GM23338 (cell line): Measurements from ENCODE around the gene RASGRF2. TPM values are rescaled to one million over a fixed set of nuclear protein-coding genes. Genes with fewer than 3 reads are reported as not detected.

Experiments used
- ATAC-seq: fragments of 200-7000 bp; cut with Tn5 transposase; 3 replicates; pipeline ENCODE4 v1.9.1; 2020
- DNase-seq: peaks from one replicate; pipeline ENCODE4 v3.0.0-alpha.2; 2015; ENCODE audit warnings: low spot score
- H2AFZ ChIP-seq: fragments of 200-600 bp; sonication (generic); 2 replicates; pipeline ENCODE4 v1.8.0; 2016; ENCODE audit warnings: antibody characterized with exemption, mild to moderate bottlenecking, moderate library complexity
- H3F3A ChIP-seq: fragments of 200-600 bp; sonication (generic); replicated peaks from 2 replicates; pipeline ENCODE4 v1.8.0; 2017; ENCODE audit warnings: antibody characterized with exemption, mixed run types, low read depth
- H3K27ac ChIP-seq: fragments of 200-600 bp; sonication (generic); 2 replicates; pipeline ENCODE4 v1.6.1; 2016; ENCODE audit warnings: low read depth
- H3K27me3 ChIP-seq: fragments of 200-600 bp; sonication (generic); 2 replicates; pipeline ENCODE4 v1.8.0; 2016; ENCODE audit warnings: mild to moderate bottlenecking, mixed run types, moderate library complexity; ENCODE audit not compliant: insufficient read depth
- H3K36me3 ChIP-seq: fragments of 200-600 bp; sonication (generic); 2 replicates; pipeline ENCODE4 v1.8.0; 2016; ENCODE audit warnings: mild to moderate bottlenecking; ENCODE audit not compliant: insufficient read depth
- H3K4me1 ChIP-seq: fragments of 200-600 bp; sonication (generic); 2 replicates; pipeline ENCODE4 v1.8.0; 2016; ENCODE audit warnings: mild to moderate bottlenecking, moderate library complexity; ENCODE audit not compliant: insufficient read depth
- H3K4me2 ChIP-seq: fragments of 200-600 bp; sonication (generic); 2 replicates; pipeline ENCODE4 v1.7.1; 2017; ENCODE audit warnings: mixed run types
- H3K4me3 ChIP-seq: fragments of 200-600 bp; sonication (generic); 2 replicates; pipeline ENCODE4 v1.6.1; 2016; ENCODE audit warnings: mixed run types
- H3K79me2 ChIP-seq: fragments of 200-600 bp; sonication (generic); replicated peaks from 2 replicates; pipeline ENCODE4 v1.8.0; 2017; ENCODE audit warnings: mild to moderate bottlenecking; ENCODE audit not compliant: insufficient read depth
- H3K9me2 ChIP-seq: fragments of 200-600 bp; sonication (generic); 2 replicates; pipeline ENCODE4 v1.8.0; 2017; ENCODE audit not compliant: insufficient read depth
- H4K20me1 ChIP-seq: fragments of 200-600 bp; sonication (generic); replicated peaks from 2 replicates; pipeline ENCODE4 v1.8.0; 2017; ENCODE audit warnings: mild to moderate bottlenecking; ENCODE audit not compliant: insufficient read depth
- H3K27ac Mint-ChIP-seq: 2 replicates; pipeline ENCODE4 v1.8.0; 2020; ENCODE audit warnings: inconsistent platforms, mild to moderate bottlenecking, moderate library complexity, mixed read lengths
- H3K27me3 Mint-ChIP-seq: 3 replicates; pipeline ENCODE4 v1.8.0; 2022; ENCODE audit warnings: low read depth, mild to moderate bottlenecking, moderate library complexity, mixed read lengths, inconsistent platforms; ENCODE audit not compliant: insufficient read depth, poor library complexity
- H3K36me3 Mint-ChIP-seq: 3 replicates; pipeline ENCODE4 v1.8.0; 2021; ENCODE audit warnings: low read depth, mild to moderate bottlenecking, inconsistent platforms, moderate library complexity, mixed read lengths
- H3K4me1 Mint-ChIP-seq: 3 replicates; pipeline ENCODE4 v1.8.0; 2020; ENCODE audit warnings: mild to moderate bottlenecking, inconsistent platforms, mixed read lengths
- H3K4me3 Mint-ChIP-seq: 3 replicates; pipeline ENCODE4 v1.8.0; 2021; ENCODE audit warnings: moderate library complexity, mild to moderate bottlenecking, inconsistent platforms, mixed read lengths
- H3K9me3 Mint-ChIP-seq: 3 replicates; pipeline ENCODE4 v1.8.0; 2020; ENCODE audit warnings: moderate library complexity, mild to moderate bottlenecking, inconsistent platforms, mixed read lengths
- CREB1 ChIP-seq: fragments of 250-450 bp; sonication (Bioruptor Pico); IDR thresholded peaks from 2 replicates; pipeline ENCODE4 v1.5.0; 2020; ENCODE audit warnings: low read depth, mild to moderate bottlenecking, moderate library complexity
- EZH2 ChIP-seq: fragments of 200-600 bp; sonication (generic); IDR thresholded peaks from one replicate; pipeline ENCODE4 v1.8.0; 2017; ENCODE audit warnings: antibody characterized with exemption, mild to moderate bottlenecking, low read depth; ENCODE audit not compliant: unreplicated experiment
- JUNB ChIP-seq: IDR thresholded peaks from one replicate; pipeline ENCODE4 v1.6.1; 2016; ENCODE audit warnings: antibody characterized with exemption; ENCODE audit not compliant: unreplicated experiment
- NANOG ChIP-seq: IDR thresholded peaks from 2 replicates; pipeline ENCODE4 v1.6.1; 2016; ENCODE audit warnings: antibody characterized with exemption, borderline replicate concordance
- POLR2AphosphoS5 ChIP-seq: IDR thresholded peaks from 2 replicates; pipeline ENCODE4 v1.6.1; 2016; ENCODE audit warnings: antibody characterized with exemption, low read depth
- STAT1 ChIP-seq: IDR thresholded peaks from one replicate; pipeline ENCODE4 v1.6.1; 2016; ENCODE audit warnings: antibody characterized with exemption; ENCODE audit not compliant: unreplicated experiment
- ZNF114 ChIP-seq: fragments of 250-450 bp; sonication (Bioruptor Pico); IDR thresholded peaks from 2 replicates; pipeline ENCODE4 v1.5.0; 2020; ENCODE audit warnings: mild to moderate bottlenecking, moderate library complexity
- ZNF331 ChIP-seq: fragments of 250-450 bp; sonication (Bioruptor Pico); IDR thresholded peaks from 2 replicates; pipeline ENCODE4 v1.5.0; 2020; ENCODE audit warnings: low read depth, mild to moderate bottlenecking, moderate library complexity
- polyA plus RNA-seq: library from polyadenylated mRNA; unstranded; fragments of >200 nt; fragmentation: Nextera tagmentation; extraction: Ambion mirVana; gene quantifications from 2 replicates; pipeline ENCODE4 v1.2.1, GENCODE V29; 2016
- total RNA-seq: library from RNA; depleted of rRNA; stranded (reverse); fragments of >200 nt; shearing (Covaris generic); gene quantifications from 2 replicates; pipeline ENCODE4 v1.2.3, GENCODE V29; 2014
- TF ChIP-seq, protein P1 (sequence below): IDR thresholded peaks from 2 replicates; pipeline ENCODE4 v1.6.1; 2016; ENCODE audit warnings: antibody characterized with exemption
- TF ChIP-seq, protein P2 (sequence below), 2 experiments: fragments of 200-600 bp in 1 of 2; sonication (generic) in 1 of 2; conservative IDR thresholded peaks; 2 replicates each; pipeline versions ENCODE4 v1.5.1 to v1.6.1; 2016 to 2017; ENCODE audit warnings: antibody characterized with exemption in 2 of 2, low read depth in 2 of 2, mild to moderate bottlenecking in 2 of 2, moderate library complexity in 1 of 2

RASGRF2 gene
- total and polyA plus RNA-seq, 2 experiments from 2014 or later: 5.0 to 19.2 TPM

DNA sequence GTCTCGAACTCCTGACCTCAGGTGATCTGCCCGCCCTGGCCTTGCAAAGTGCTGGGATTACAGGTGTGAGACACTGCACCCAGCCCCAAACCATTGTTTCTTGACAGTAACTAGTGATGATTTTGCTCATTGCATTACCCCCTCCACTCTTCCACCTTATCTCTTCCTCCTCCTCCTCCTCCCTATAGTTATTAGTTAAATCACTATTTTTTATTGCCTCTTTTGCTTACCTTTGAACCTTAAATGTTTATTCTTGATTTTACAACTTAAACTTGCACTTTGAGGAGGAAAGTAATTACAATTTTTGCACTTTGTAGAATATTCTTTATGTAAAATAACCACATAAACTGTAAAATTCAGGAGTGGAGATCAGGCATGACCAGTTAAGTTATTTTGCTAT, 35.7 kb downstream of the RASGRF2 start:
- no peak for ATAC-seq
- Mint-ChIP-seq H3K4me3 (no peak overlapping the region), H3K27me3 (no peaks in the 10 kb centered on the region), H3K27ac (no peak overlapping the region), H3K36me3 (no peaks in the 10 kb centered on the region), H3K9me3 (no peaks in the 10 kb centered on the region), H3K4me1 (peaks cover 11% of the 10 kb centered on the region)
- TF ChIP-seq POLR2AphosphoS5 (no peak), ZNF331 (CRISPR knock-in tag) (no peak), NANOG (no peak)
- Histone ChIP-seq H3K36me3 (no peaks in the 10 kb centered on the region), H2AFZ (no peak overlapping the region), H3K27me3 (no peaks in the 10 kb centered on the region), H3K4me1 (peaks cover 5% of the 10 kb centered on the region; the same call in 1 of the 2 replicates), H4K20me1 (no peaks in the 10 kb centered on the region; the same call in 1 of the 2 replicates), H3K4me2 (no peak overlapping the region), H3K79me2 (peaks cover 9% of the 10 kb centered on the region), H3F3A (no peaks in the 10 kb centered on the region), H3K4me3 (no peak overlapping the region), H3K27ac (no peak overlapping the region), H3K9me2 (no peaks in the 10 kb centered on the region)
- DNase-seq: no peak

DNA sequence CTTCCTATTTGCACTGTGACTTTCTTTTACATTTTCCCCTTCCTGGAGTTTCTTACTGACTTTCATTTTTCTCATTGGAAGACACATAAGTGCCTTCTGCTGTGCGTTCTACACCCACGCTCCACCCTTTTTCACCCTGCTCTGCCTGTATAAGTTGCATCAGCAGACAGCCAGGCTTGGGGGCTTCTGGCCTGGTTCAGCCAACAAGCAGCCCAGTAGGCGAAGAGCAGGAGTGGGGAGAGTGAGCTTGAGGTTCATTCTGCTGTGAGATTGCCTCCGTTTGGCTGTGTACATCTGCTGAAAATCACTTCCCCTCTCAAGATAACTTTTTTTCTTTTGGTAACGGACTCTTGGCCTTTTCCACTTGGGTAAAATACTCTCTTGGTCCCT, 38.4 kb downstream of the RASGRF2 start:
- Mint-ChIP-seq H3K27me3 (no peaks in the 10 kb centered on the region), H3K4me3 (no peak overlapping the region), H3K36me3 (no peaks in the 10 kb centered on the region), H3K27ac (no peak overlapping the region), H3K4me1 (peaks cover 5% of the 10 kb centered on the region; the same call in 1 of the 3 replicates), H3K9me3 (no peaks in the 10 kb centered on the region)
- TF ChIP-seq, protein P1, sequence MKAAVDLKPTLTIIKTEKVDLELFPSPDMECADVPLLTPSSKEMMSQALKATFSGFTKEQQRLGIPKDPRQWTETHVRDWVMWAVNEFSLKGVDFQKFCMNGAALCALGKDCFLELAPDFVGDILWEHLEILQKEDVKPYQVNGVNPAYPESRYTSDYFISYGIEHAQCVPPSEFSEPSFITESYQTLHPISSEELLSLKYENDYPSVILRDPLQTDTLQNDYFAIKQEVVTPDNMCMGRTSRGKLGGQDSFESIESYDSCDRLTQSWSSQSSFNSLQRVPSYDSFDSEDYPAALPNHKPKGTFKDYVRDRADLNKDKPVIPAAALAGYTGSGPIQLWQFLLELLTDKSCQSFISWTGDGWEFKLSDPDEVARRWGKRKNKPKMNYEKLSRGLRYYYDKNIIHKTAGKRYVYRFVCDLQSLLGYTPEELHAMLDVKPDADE: no peak
- TF ChIP-seq ZNF114 (CRISPR knock-in tag) (no peak), JUNB (no peak)
- Histone ChIP-seq H4K20me1 (no peaks in the 10 kb centered on the region), H3K36me3 (no peaks in the 10 kb centered on the region), H3K27me3 (no peaks in the 10 kb centered on the region), H3K4me2 (no peak overlapping the region), H3K4me3 (no peak overlapping the region), H3K4me1 (no peaks in the 10 kb centered on the region), H3F3A (no peaks in the 10 kb centered on the region), H3K9me2 (no peaks in the 10 kb centered on the region), H3K79me2 (peaks cover 12% of the 10 kb centered on the region), H3K27ac (0 out of 2 replicates have a peak overlapping the region, but pooled peaks have one; percentile 30), H2AFZ (no peak overlapping the region)
- ATAC-seq (no peak), DNase-seq (no peak)

DNA sequence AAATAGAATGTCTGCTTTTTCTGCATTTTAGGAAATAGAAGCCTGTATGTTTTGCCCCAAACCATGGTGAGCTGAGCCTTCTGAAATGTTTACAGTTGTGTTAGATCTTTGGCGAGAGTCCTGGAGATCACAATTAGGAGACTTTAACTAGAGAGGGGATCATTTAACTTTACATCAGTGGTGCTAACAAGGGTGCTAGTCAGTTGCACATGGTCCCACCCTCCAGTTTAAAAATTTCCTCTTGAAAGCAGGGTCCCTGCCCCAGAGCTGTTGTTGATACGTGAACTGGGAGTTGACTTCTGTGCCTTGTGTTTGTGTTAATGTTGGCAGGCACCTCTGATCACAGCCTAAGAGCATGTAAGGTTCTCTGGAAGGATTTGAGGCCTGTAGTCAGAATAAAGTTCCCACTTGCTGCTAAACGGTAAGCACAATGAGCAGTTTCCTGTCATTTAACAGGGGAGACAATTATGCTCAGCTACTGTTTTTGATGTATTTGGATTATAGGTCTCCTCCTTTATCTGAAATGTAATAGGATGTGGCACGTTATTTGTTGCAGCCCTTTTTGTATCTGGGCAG, 43.7 kb downstream of the RASGRF2 start:
- H3K4me3 ChIP-seq: no peak overlapping the region
- H3K27me3 Mint-ChIP-seq: no peaks in the 10 kb centered on the region
- DNase-seq: no peak
- no peak overlapping the region for H3K4me2 ChIP-seq
- H3K27me3 ChIP-seq: no peaks in the 10 kb centered on the region
- H3K79me2 ChIP-seq: peaks cover 37% of the 10 kb centered on the region
- no peak overlapping the region for H3K27ac ChIP-seq
- H3K4me3 Mint-ChIP-seq: no peak overlapping the region
- H3K27ac Mint-ChIP-seq: no peak overlapping the region
- no peaks in the 10 kb centered on the region; the same call in 1 of the 2 replicates for H4K20me1 ChIP-seq
- H3F3A ChIP-seq: no peaks in the 10 kb centered on the region
- H3K36me3 ChIP-seq: no peaks in the 10 kb centered on the region
- H3K4me1 ChIP-seq: no peaks in the 10 kb centered on the region
- H3K9me3 Mint-ChIP-seq: no peaks in the 10 kb centered on the region
- no peak overlapping the region for H2AFZ ChIP-seq
- no peak for ATAC-seq
- no peaks in the 10 kb centered on the region for H3K36me3 Mint-ChIP-seq
- peaks cover 4% of the 10 kb centered on the region; the same call in 2 of the 3 replicates for H3K4me1 Mint-ChIP-seq
- 0 out of 2 replicates have a peak, but pooled peaks cover under 1% of the 10 kb centered on the region for H3K9me2 ChIP-seq
- no peak for TF ChIP-seq NANOG
- no peak for TF ChIP-seq JUNB
- TF ChIP-seq STAT1: no peak
- no peak for TF ChIP-seq ZNF331 (CRISPR knock-in tag)
- TF ChIP-seq POLR2AphosphoS5: no peak
- TF ChIP-seq, protein P1: no peak
- TF ChIP-seq, protein P2, sequence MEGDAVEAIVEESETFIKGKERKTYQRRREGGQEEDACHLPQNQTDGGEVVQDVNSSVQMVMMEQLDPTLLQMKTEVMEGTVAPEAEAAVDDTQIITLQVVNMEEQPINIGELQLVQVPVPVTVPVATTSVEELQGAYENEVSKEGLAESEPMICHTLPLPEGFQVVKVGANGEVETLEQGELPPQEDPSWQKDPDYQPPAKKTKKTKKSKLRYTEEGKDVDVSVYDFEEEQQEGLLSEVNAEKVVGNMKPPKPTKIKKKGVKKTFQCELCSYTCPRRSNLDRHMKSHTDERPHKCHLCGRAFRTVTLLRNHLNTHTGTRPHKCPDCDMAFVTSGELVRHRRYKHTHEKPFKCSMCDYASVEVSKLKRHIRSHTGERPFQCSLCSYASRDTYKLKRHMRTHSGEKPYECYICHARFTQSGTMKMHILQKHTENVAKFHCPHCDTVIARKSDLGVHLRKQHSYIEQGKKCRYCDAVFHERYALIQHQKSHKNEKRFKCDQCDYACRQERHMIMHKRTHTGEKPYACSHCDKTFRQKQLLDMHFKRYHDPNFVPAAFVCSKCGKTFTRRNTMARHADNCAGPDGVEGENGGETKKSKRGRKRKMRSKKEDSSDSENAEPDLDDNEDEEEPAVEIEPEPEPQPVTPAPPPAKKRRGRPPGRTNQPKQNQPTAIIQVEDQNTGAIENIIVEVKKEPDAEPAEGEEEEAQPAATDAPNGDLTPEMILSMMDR (conservative IDR thresholded peaks at IDR 0.05; ENCODE audit: low read depth in 2 of 2): no peak
- no peak for TF ChIP-seq CREB1 (CRISPR knock-in tag)
- TF ChIP-seq ZNF114 (CRISPR knock-in tag): no peak
- no peak for TF ChIP-seq EZH2
